Fibroblast of skin of right biceps (primary cell): Measurements from ENCODE around the gene YEATS4.

Experiments used
- DNase-seq: peaks from one replicate; pipeline ENCODE4 v3.0.0-alpha.2; 2013

YEATS4 gene

DNA sequence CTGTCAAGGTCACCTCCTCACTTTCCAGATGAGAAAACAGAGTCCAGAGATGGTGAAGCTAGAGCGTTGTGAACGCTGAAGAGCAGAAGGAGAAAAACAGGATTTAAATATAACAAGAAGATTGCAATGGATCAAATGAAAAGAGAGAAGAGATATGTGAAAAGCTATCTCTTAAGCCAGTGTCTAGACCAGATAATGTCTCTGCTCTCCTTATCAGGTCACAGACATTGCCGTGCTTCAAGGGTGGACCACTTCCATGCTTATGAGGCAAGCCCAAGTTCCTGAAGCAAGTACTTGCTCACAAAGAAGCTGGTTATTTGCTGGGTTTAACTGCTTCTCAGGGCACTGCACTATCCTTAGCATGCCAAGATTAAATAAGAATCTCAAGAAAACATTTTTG, 79.0 kb downstream of the YEATS4 start:
- no peak for DNase-seq

DNA sequence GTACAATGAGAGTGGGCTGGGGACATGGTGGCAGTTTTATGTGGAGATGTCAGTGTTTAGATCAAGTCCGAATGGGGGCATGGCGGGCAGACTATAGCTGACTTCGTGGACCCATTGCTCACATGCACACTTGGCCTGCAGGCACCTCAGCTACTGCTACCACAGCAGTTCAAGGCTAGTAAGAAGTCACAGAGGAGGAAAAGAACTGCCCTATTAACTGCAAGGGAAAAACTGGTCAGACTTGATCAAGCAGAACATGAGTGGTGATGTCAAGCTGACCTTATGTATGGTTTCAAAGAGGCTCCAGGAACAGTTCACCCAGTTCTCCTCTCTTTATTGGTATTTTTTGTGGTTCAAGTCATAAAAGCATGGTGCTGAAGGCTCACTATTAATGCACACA, 80.5 kb downstream of the YEATS4 start:
- no peak for DNase-seq
